HepG2 (cell line): Measurements from ENCODE around the gene MAN1A1. TPM values are rescaled to one million over a fixed set of nuclear protein-coding genes. Genes with fewer than 3 reads are reported as not detected.

Source experiments
- EP300 ChIP-seq, 3 experiments: sonication (generic) in 1 of 3; formaldehyde crosslinking in 1 of 3; IDR thresholded peaks; 2 replicates each; pipeline versions ENCODE4 v1.5.1 to v1.6.1; 2011 to 2020; ENCODE audit warnings: low read depth in 2 of 3, low read length in 2 of 3, borderline replicate concordance in 1 of 3, improper control_type of control experiment in 1 of 3, mild to moderate bottlenecking in 1 of 3, missing genetic modification reagents in 1 of 3, moderate library complexity in 1 of 3
- FOXK2 ChIP-seq: fragments of 450-650 bp; IDR thresholded peaks from 2 replicates; pipeline ENCODE4 v1.6.1; 2016
- GTF2F1 ChIP-seq: fragments of 150-350 bp; IDR thresholded peaks from 2 replicates; pipeline ENCODE4 v1.6.1; 2014; ENCODE audit warnings: low read length
- ISX ChIP-seq: sonication (generic); formaldehyde crosslinking; conservative IDR thresholded peaks from 2 replicates; pipeline ENCODE4 v1.5.0; 2020; ENCODE audit warnings: missing genetic modification reagents
- MAZ ChIP-seq, 2 experiments: sonication (generic) in 1 of 2; formaldehyde crosslinking in 1 of 2; IDR thresholded peaks; 2 replicates each; pipeline versions ENCODE4 v1.5.0 to v1.6.1; 2012 to 2020; ENCODE audit warnings: low read depth in 2 of 2, mild to moderate bottlenecking in 2 of 2, borderline replicate concordance in 1 of 2, improper control_type of control experiment in 1 of 2, low read length in 1 of 2, missing genetic modification reagents in 1 of 2, moderate library complexity in 1 of 2
- RXRB ChIP-seq: IDR thresholded peaks from 2 replicates; pipeline ENCODE4 v1.6.1; 2016; ENCODE audit warnings: borderline replicate concordance, missing genetic modification reagents, missing compliant biosample characterization
- SNRNP70 ChIP-seq: fragments of 200-400 bp; formaldehyde crosslinking; IDR thresholded peaks from 2 replicates; pipeline ENCODE4 v1.6.1; 2017; ENCODE audit warnings: mild to moderate bottlenecking, low read depth, low read length, moderate library complexity
- U2AF1 ChIP-seq: fragments of 200-400 bp; formaldehyde crosslinking; optimal IDR thresholded peaks from 2 replicates; pipeline ENCODE3; 2017; ENCODE audit warnings: mild to moderate bottlenecking, low read depth, low read length
- YY1 ChIP-seq: IDR thresholded peaks from 2 replicates; pipeline ENCODE4 v1.6.1; 2011; ENCODE audit warnings: low read length, low read depth, moderate library complexity, mild to moderate bottlenecking; ENCODE audit not compliant: insufficient read depth, insufficient replicate concordance
- ZNF572 ChIP-seq: sonication (generic); formaldehyde crosslinking; IDR thresholded peaks from 2 replicates; pipeline ENCODE4 v1.5.1; 2020; ENCODE audit warnings: mild to moderate bottlenecking, missing genetic modification reagents
- polyA plus RNA-seq, 8 experiments: library from polyadenylated mRNA; depleted of rRNA in 3 of 8; stranded (reverse) in 7 of 8; unstranded in 1 of 8; fragments of >200 nt; fragmentation: Illumina TruSeq in 4 of 8; extraction: Trizol in 4 of 8; gene quantifications; 2 replicates each; pipeline versions ENCODE4 v1.2.1 to v1.2.3, GENCODE V29; 2011 to 2016; ENCODE audit warnings: low read depth in 4 of 8, missing spikeins in 1 of 8, mixed read lengths in 1 of 8; ENCODE audit not compliant: insufficient read depth in 1 of 8
- total RNA-seq, 5 experiments: library from RNA; depleted of rRNA; stranded (reverse); fragments of >200 nt; fragmentation: Illumina TruSeq; extraction: Trizol; gene quantifications; 2 replicates each; pipeline ENCODE4 v1.2.3, GENCODE V29; 2016; ENCODE audit warnings: low read depth in 1 of 5
- TF ChIP-seq, protein P1 (sequence below): sonication (generic); formaldehyde crosslinking; IDR thresholded peaks from 2 replicates; pipeline ENCODE4 v1.5.1; 2020; ENCODE audit warnings: mild to moderate bottlenecking, missing genetic modification reagents, borderline replicate concordance
- TF ChIP-seq, protein P2 (sequence below), 2 experiments: IDR thresholded peaks; 2 replicates each; pipeline ENCODE4 v1.6.1; 2011 to 2012; ENCODE audit warnings: low read length in 2 of 2, borderline replicate concordance in 1 of 2, low read depth in 1 of 2, mild to moderate bottlenecking in 1 of 2, moderate library complexity in 1 of 2
- TF ChIP-seq, protein P3 (sequence below): sonication (generic); formaldehyde crosslinking; IDR thresholded peaks from 2 replicates; pipeline ENCODE4 v1.5.1; 2020; ENCODE audit warnings: missing genetic modification reagents, mild to moderate bottlenecking, borderline replicate concordance
- TF ChIP-seq, protein P4 (sequence below): sonication (generic); formaldehyde crosslinking; conservative IDR thresholded peaks from 2 replicates; pipeline ENCODE4 v1.4.0; 2020; ENCODE audit warnings: missing genetic modification reagents

The MAN1A1 gene
- total and polyA plus RNA-seq, 2 of the 13 experiments (the other 11 are each of a cell fraction or from before 2014, with no cell fraction given) = 156 to 236 TPM

DNA sequence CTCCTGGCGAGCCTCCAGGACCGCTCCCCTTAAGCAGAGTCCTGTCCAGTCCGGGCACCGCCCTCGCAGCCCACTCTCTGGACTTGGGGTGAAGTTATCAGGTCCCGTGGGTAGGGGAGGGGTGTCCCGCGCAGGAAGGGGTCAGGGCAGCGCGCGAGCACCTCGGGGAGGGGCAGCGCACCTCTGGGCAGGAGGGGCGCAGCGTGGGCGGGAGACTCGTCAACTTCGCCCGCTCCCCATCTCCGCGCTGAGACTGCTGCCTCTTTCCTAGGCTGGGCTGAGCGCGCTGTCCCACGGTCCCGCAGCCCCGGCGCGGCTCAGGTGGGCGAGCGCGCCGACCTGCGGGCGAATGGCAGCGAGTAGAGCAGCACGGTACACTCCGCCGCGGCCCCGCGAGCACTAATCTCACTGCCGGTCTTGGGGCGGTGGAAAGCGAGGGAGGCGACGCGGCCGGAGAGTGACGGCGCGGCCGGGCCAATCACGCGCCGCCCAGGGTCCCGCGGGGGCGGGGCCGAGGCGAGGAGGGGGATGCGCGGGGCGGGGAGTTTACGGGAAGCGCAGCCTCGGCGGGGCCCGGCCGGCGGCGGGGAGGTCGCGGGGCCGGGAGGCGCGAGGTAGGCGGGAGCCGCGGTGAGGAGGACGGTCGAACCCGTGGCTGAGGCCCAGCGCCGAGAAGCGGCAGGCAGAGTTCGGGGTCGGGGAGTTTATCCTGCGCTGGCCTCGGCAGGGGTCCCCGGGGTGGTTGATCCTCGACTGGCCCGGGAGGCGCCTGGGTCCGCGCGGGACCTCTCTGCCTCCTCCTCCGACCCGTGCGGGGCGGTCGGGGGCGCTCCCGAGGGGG is at the start of gene MAN1A1 (continued):
- TF ChIP-seq, protein P1, sequence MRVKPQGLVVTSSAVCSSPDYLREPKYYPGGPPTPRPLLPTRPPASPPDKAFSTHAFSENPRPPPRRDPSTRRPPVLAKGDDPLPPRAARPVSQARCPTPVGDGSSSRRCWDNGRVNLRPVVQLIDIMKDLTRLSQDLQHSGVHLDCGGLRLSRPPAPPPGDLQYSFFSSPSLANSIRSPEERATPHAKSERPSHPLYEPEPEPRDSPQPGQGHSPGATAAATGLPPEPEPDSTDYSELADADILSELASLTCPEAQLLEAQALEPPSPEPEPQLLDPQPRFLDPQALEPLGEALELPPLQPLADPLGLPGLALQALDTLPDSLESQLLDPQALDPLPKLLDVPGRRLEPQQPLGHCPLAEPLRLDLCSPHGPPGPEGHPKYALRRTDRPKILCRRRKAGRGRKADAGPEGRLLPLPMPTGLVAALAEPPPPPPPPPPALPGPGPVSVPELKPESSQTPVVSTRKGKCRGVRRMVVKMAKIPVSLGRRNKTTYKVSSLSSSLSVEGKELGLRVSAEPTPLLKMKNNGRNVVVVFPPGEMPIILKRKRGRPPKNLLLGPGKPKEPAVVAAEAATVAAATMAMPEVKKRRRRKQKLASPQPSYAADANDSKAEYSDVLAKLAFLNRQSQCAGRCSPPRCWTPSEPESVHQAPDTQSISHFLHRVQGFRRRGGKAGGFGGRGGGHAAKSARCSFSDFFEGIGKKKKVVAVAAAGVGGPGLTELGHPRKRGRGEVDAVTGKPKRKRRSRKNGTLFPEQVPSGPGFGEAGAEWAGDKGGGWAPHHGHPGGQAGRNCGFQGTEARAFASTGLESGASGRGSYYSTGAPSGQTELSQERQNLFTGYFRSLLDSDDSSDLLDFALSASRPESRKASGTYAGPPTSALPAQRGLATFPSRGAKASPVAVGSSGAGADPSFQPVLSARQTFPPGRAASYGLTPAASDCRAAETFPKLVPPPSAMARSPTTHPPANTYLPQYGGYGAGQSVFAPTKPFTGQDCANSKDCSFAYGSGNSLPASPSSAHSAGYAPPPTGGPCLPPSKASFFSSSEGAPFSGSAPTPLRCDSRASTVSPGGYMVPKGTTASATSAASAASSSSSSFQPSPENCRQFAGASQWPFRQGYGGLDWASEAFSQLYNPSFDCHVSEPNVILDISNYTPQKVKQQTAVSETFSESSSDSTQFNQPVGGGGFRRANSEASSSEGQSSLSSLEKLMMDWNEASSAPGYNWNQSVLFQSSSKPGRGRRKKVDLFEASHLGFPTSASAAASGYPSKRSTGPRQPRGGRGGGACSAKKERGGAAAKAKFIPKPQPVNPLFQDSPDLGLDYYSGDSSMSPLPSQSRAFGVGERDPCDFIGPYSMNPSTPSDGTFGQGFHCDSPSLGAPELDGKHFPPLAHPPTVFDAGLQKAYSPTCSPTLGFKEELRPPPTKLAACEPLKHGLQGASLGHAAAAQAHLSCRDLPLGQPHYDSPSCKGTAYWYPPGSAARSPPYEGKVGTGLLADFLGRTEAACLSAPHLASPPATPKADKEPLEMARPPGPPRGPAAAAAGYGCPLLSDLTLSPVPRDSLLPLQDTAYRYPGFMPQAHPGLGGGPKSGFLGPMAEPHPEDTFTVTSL (CRISPR knock-in tag) = peak; percentile 40; the same call in 1 of the 2 replicates
- TF ChIP-seq U2AF1 = peak; percentile 93
- TF ChIP-seq, protein P2, sequence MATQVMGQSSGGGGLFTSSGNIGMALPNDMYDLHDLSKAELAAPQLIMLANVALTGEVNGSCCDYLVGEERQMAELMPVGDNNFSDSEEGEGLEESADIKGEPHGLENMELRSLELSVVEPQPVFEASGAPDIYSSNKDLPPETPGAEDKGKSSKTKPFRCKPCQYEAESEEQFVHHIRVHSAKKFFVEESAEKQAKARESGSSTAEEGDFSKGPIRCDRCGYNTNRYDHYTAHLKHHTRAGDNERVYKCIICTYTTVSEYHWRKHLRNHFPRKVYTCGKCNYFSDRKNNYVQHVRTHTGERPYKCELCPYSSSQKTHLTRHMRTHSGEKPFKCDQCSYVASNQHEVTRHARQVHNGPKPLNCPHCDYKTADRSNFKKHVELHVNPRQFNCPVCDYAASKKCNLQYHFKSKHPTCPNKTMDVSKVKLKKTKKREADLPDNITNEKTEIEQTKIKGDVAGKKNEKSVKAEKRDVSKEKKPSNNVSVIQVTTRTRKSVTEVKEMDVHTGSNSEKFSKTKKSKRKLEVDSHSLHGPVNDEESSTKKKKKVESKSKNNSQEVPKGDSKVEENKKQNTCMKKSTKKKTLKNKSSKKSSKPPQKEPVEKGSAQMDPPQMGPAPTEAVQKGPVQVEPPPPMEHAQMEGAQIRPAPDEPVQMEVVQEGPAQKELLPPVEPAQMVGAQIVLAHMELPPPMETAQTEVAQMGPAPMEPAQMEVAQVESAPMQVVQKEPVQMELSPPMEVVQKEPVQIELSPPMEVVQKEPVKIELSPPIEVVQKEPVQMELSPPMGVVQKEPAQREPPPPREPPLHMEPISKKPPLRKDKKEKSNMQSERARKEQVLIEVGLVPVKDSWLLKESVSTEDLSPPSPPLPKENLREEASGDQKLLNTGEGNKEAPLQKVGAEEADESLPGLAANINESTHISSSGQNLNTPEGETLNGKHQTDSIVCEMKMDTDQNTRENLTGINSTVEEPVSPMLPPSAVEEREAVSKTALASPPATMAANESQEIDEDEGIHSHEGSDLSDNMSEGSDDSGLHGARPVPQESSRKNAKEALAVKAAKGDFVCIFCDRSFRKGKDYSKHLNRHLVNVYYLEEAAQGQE (IDR thresholded peaks at IDR 0.05; ENCODE audit: borderline replicate concordance in 1 of 2, low read depth in 1 of 2, low read length in 2 of 2) = peak in 1 of 2 experiments; percentile 85; a peak in 2 of 4 replicates
- TF ChIP-seq, protein P3, sequence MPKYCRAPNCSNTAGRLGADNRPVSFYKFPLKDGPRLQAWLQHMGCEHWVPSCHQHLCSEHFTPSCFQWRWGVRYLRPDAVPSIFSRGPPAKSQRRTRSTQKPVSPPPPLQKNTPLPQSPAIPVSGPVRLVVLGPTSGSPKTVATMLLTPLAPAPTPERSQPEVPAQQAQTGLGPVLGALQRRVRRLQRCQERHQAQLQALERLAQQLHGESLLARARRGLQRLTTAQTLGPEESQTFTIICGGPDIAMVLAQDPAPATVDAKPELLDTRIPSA = peak; percentile 99
- peak; percentile 80 for TF ChIP-seq RXRB (CRISPR knock-in tag)
- peak; percentile 99 for TF ChIP-seq ZNF572 (CRISPR knock-in tag)
- TF ChIP-seq GTF2F1 = 0 out of 2 replicates have a peak, but pooled peaks have one; percentile 51
- TF ChIP-seq MAZ (IDR thresholded peaks at IDR 0.05; ENCODE audit: borderline replicate concordance, low read depth, low read length) = peak; percentile 67; the same call in 1 of the 2 replicates
- TF ChIP-seq MAZ (CRISPR knock-in tag; IDR thresholded peaks at IDR 0.05; ENCODE audit: low read depth) = peak; percentile 99
- TF ChIP-seq ISX (CRISPR knock-in tag) = peak; percentile 75; the same call in 1 of the 2 replicates
- TF ChIP-seq EP300 (IDR thresholded peaks at IDR 0.05; ENCODE audit: low read depth in 2 of 2, low read length in 2 of 2) = peak; percentile 30 to 52; a peak in 2 of 4 replicates
- peak; percentile 39; the same call in 1 of the 2 replicates for TF ChIP-seq EP300 (CRISPR knock-in tag; IDR thresholded peaks at IDR 0.05; ENCODE audit: borderline replicate concordance)
- TF ChIP-seq SNRNP70 = no peak
- peak; percentile 65 for TF ChIP-seq YY1
- TF ChIP-seq, protein P4, sequence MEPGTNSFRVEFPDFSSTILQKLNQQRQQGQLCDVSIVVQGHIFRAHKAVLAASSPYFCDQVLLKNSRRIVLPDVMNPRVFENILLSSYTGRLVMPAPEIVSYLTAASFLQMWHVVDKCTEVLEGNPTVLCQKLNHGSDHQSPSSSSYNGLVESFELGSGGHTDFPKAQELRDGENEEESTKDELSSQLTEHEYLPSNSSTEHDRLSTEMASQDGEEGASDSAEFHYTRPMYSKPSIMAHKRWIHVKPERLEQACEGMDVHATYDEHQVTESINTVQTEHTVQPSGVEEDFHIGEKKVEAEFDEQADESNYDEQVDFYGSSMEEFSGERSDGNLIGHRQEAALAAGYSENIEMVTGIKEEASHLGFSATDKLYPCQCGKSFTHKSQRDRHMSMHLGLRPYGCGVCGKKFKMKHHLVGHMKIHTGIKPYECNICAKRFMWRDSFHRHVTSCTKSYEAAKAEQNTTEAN (CRISPR knock-in tag) = no peak
- no peak for TF ChIP-seq FOXK2
